NCI-H748 treated with DMSO at 0.1 percent for 48 hours (cell line): ENCODE data around the gene CRYGD.
A peak's percentile ranks its signal among the peaks of the same experiment; 100 is the strongest.
"Not testable (repeated sequence)": the region's sequence is repeated elsewhere in the genome, so short reads cannot be mapped to it uniquely, and the experiment has no call there.

Experiments
- DNase-seq: peaks from one replicate; lab custom pipeline; 2025; lab: John Stamatoyannopoulos, UW

Gene CRYGD

GRCh38 chr2:208124013-208124715, at the start of gene CRYGD:
Gene CRYGD (minus strand): TSS chr2:208124524. CDS start chr2:208124473, 51 bp downstream.
- DNase-seq, result not testable (repeated sequence)

- no peak for DNase-seq
These were observed 47.8 kb upstream of the CRYGD start for GRCh38 chr2:208172125-208172524.

- no peak for DNase-seq
These were observed 40.8 kb upstream of the CRYGD start for GRCh38 chr2:208164951-208165755.

GRCh38 chr2:208163489-208163888, 39.2 kb upstream of the CRYGD start, which contains the start of gene CRYGA:
Gene CRYGA (minus strand): TSS chr2:208163589. CDS start chr2:208163556, 33 bp downstream.
- no peak for DNase-seq

- DNase-seq, result no peak
These were observed 32.1 kb upstream of the CRYGD start for GRCh38 chr2:208156439-208156838.

GRCh38 chr2:208153156-208153555, 28.8 kb upstream of the CRYGD start:
- no peak for DNase-seq

GRCh38 chr2:208150956-208151355, 26.6 kb upstream of the CRYGD start:
- DNase-seq, result no peak

GRCh38 chr2:208150094-208150493, 25.8 kb upstream of the CRYGD start:
- DNase-seq, result no peak

GRCh38 chr2:208148803-208149202, 24.5 kb upstream of the CRYGD start:
- DNase-seq, result no peak

GRCh38 chr2:208147759-208148158, 23.4 kb upstream of the CRYGD start:
- no peak for DNase-seq

GRCh38 chr2:208147008-208147407, 22.7 kb upstream of the CRYGD start:
- DNase-seq, result no peak

- no peak for DNase-seq
These were observed 21.7 kb upstream of the CRYGD start, which contains the start of gene CRYGB for GRCh38 chr2:208146006-208146405. Gene CRYGB (minus strand): TSS chr2:208146158. CDS start chr2:208146120, 38 bp downstream.

- DNase-seq, result peak; percentile 88
These were observed 18.8 kb upstream of the CRYGD start for GRCh38 chr2:208142925-208143799.

GRCh38 chr2:208142240-208142924, 18.1 kb upstream of the CRYGD start:
- DNase-seq, result peak; percentile 98

- DNase-seq, result no peak
These were observed 15.1 kb upstream of the CRYGD start for GRCh38 chr2:208139447-208139846.

GRCh38 chr2:208138334-208138733, 14.0 kb upstream of the CRYGD start:
- DNase-seq, result not testable (repeated sequence)

GRCh38 chr2:208136716-208137094, 12.4 kb upstream of the CRYGD start:
- DNase-seq, result no peak

GRCh38 chr2:208135794-208136715, 11.7 kb upstream of the CRYGD start:
- no peak for DNase-seq

- no peak for DNase-seq
These were observed 10.7 kb upstream of the CRYGD start for GRCh38 chr2:208134928-208135586.

- no peak for DNase-seq
These were observed 6.4 kb upstream of the CRYGD start for GRCh38 chr2:208130712-208131110.
